Measurements from ENCODE around the gene RPS15.

- TF ChIP-seq CTCF (IDR thresholded peaks at IDR 0.05), result no peak
- no peak for TF ChIP-seq POLR2AphosphoS5 (IDR thresholded peaks at IDR 0.05)
- TF ChIP-seq POLR2A (IDR thresholded peaks at IDR 0.05), result no peak
These were observed 14.8 kb downstream of the RPS15 start for GRCh38 chr19:1452802-1453524.
